Esophagus squamous epithelium (tissue), 4 donors: ENCODE results near the gene DGKQ.

Experiments used
- CTCF ChIP-seq, 6 experiments: fragments of 450-650 bp in 4 of 6; fragments of 200-600 bp in 2 of 6; sonication (generic) in 2 of 6; IDR thresholded peaks; one replicate each; pipeline ENCODE4 v1.5.1; 2016 to 2019; ENCODE audit warnings: antibody characterized with exemption in 6 of 6, mild to moderate bottlenecking in 4 of 6, moderate library complexity in 4 of 6
- POLR2A ChIP-seq, 4 donors: fragments of 450-650 bp; IDR thresholded peaks; one replicate each; pipeline ENCODE4 v1.6.1; 2017; ENCODE audit warnings: antibody characterized with exemption in 4 of 4, mild to moderate bottlenecking in 4 of 4, moderate library complexity in 3 of 4

GRCh38 chr4:989722-990471, 16.5 kb upstream of the DGKQ start:
- no peak for TF ChIP-seq CTCF (IDR thresholded peaks at IDR 0.05)
- no peak for TF ChIP-seq POLR2A (IDR thresholded peaks at IDR 0.05)
